NOMO-1 treated with dmso at 0.1 percent for 144 hours (cell line): ENCODE data around the gene CITED2.

ENCODE experiments used
- DNase-seq: peaks from one replicate; lab custom pipeline; 2025; ENCODE audit not compliant: unreplicated experiment; lab: John Stamatoyannopoulos, UW

CITED2 gene

DNA sequence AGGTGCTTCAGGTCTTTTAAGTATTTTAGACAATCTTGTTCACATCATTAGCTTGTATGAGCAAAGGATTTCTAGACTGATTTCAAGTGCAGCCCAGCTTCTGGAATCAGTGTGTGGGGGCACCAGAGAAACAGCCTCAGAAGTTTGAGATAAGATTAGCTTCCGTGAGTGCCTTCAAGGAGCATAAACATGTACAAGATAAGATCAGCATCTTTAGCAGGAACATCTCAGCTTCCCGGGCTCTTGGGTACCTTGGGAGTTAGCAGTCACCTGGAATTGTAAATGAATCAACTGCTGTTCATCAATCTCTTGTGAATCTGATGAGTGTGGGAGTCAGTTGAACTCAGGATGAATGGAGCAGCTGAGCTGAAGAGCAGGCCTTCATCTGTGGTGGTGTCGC is 12.0 kb upstream of the CITED2 start:
- DNase-seq = no peak

DNA sequence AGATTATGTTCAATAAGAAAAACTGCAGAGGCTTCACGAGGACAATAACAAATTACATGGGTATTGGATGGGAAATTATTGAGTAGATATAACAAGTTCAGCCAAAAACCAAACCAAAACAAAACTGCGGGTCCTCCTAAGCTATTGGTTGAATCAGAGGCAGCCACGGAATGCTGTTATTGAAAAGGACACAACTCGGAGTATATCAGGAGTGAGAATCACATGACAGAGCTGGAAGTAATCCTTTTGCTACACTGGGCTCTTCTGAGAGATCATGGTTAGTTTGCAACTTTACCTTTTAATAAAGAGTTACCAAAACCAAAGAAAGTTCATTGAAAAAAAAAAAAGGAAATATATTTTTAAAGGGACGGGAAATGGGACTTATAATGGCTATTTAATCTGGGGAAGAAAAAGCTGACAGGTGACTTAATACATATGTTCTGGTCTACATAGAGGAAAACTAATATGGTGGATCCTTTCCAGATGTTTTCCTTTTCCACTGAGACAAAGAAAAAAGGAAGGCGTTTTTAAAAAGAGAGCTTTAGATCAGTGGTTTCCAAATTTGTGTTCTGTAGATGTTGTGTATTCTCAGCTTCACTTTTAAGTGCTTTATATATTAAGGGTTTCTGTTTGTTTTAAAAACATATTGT is 6.9 kb upstream of the CITED2 start:
- no peak for DNase-seq

GRCh38 chr6:139380611-139381010 is 6.2 kb upstream of the CITED2 start:
- no peak for DNase-seq

- no peak for DNase-seq
Measured at GRCh38 chr6:139380168-139380567, 5.7 kb upstream of the CITED2 start.

GRCh38 chr6:139378882-139379341 is 4.5 kb upstream of the CITED2 start:
- peak; percentile 51 for DNase-seq

DNA sequence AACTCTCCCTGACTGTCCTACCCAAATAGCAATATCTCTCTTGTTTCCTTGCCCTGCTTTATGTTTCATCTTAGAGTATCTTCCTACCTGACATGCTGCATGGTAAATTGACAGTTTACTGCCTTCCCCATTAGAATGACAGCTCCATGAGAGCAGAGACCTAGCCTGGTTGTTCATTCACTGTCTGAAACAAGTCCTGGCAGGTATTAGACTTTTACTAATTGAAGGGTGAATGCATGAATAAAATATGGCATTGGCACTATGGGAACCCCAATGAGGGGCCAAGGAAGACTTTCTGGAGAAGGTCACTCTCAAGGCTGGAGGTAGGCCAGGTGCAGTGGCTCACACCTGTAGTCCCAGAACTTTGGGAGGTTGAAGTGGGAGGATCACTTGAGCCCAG is 3.8 kb upstream of the CITED2 start:
- no peak for DNase-seq

- DNase-seq = no peak
Measured at GRCh38 chr6:139376604-139377218, 2.3 kb upstream of the CITED2 start.

- DNase-seq = no peak
Measured at GRCh38 chr6:139376017-139376330, 1.5 kb upstream of the CITED2 start.

DNA sequence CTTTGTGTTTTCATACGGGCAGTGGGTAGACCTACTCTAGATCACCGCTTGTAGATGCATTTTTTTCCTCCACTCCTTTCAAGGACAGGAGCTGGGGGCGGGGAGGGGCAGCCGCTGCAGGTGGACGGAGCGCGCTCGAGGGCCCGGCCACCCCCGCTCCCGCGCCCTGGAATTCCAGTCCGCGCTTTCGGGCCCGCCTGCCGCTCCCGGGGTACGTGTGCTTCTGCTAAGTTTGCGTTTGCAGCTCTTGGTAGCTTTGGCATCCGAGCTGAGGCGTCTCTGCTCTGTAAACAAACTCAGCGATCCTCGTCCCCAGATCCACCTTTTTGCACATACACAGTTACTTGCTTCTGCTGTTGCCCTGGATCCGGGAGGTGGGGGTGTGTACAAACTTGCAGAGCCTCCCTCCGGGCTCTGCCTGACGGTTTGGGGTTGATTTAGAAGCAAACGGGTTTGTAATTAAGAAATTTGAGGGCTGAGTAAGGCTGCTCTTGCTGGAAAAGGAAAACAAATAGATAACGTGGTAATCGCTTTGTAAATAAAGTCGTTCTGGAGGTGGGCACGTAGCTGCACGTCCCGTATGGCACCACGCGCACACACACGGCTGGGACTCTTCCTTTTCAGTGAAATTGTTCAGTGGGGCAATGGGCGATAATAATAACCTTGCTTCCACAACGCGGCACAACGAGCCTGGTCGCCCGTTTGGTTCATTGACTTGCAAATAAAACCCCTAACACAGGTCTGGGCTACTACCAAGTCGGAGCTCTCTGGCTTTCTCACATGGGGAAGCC is 973 bp upstream of the CITED2 start:
- DNase-seq = peak; percentile 98

DNA sequence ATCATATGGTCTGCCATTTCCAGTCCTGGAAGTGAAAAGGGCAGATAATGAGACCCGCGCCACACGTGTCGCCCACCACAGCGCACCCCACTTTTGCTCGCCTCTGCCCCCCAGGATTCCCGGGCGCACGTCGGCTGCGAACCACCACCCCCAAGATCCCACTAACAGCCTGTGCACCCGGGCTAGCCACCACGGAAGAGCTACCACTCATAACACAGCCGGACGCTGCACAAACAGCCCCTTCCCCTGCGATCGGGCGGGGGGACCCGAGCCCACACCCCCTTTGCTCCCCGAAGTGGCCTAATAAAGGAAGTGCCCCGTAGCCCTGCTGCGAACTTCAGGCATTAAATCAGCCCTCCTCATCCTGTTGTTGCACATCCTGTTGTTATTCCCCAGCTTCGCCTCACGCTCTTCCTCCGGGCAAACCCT is 506 bp downstream of the CITED2 start:
- DNase-seq = peak; percentile 82

DNA sequence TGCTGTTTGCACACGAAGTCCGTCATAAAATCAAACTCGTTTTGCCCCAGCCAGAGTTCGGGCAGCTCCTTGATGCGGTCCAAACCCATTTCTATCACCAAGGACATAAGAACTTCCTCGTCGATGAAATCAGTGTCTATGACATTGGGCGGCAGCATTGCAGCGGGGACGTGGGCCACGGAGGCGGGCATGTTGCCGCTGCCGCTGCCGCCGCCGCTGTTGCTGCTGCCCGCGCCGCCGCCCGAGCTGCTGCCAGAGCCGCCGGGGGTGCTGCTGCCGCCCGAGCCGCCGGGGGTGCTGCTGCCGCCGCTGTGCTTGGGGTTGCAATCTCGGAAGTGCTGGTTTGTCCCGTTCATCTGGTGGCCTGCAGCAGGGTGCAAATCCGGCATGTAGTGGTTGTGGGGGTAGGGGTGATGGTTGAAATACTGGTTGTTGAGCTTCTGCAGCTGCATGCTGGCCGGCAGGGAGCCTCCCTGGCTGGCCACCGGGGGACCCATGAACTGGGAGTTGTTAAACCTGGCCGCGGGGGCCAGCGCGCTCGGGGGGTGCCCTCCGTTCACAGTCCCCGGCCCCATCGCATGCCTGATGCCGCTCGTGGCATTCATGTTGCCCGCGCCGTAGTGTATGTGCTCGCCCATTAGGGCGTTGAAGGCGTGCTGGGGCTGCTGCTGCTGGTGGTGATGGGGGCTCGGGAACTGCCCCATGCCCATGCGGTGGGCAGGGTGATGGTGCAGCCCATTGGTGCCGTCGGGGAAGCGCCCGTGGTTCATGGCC is 1.1 kb downstream of the CITED2 start:
- DNase-seq = peak; percentile 52

DNA sequence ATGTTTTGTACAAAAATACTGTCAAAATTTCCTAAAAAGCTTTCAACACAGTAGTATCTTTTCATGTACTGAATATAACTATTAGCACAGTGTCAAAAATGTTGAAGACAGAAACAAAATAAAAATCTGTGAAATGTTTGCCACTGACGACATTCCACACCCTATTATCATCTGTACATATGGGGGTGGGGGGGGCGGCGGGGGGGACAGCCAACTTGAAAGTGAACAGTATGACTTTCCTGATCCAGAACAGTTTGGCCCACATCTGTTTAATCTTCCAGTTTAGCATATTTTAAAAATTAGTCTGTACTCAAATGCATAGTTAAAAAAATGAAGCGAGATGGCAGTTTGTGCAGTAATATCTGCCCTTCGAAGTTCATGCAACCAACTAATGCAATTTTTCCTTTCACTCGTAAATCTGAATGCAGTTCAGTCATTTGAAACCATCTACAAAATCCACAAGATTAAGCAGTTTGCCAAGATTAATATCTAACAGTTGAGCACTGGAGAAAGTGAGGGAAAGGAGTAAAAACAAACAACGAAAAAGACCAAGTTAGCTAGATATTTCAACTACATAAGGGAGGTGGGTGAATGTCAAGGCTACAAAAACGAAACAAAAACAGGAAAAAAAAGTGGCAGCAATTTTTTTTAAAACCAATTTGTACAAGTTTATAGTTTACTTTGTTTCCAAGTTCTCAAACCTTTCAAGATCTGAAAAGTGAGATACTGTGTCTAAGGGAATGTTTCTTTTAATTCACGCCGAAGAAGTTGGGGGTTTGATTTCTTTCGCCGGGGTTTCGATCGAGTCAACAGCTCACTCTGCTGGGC is 1.9 kb downstream of the CITED2 start:
- DNase-seq = no peak

DNA sequence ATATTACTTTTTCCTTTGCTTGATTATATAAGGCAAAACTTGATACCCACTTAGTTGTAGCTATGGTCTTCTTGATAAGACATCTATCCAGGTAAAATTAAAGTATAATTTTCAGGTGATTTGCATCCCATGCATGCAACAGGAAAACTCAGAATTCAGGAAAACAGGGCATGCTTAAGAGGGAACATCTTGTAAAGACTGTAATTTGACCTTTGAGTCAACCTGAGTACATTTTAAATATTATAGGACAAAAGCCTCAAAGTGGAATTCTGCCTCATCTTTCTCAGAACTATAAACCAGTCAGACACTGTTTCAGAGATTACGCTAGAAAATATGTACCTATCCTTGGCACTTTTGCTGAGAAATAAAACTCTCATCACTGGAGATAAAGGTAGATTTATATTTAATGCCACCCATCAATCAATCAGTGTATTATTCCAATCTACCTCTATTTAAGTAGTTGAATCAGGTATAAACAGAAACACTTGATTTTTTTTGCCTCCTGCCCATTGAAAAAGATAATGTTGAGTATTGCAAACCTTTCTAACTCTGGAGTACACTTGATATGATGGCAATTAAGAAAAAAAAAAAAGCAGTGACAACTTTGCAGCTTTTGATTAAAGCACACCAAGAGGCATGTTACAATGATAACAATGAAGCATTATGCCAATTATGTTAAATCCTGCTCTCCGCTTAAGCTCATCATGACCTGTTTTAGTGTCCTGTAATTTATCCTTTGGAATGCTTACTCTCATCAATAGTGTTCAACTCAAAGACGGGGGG is 2.8 kb downstream of the CITED2 start:
- DNase-seq = no peak

- DNase-seq = no peak
Measured at GRCh38 chr6:139370999-139371345, 3.5 kb downstream of the CITED2 start.

GRCh38 chr6:139370283-139370998 is 4.0 kb downstream of the CITED2 start:
- DNase-seq = peak; percentile 36

GRCh38 chr6:139369568-139370282 is 4.7 kb downstream of the CITED2 start:
- peak; percentile 63 for DNase-seq

- DNase-seq = no peak
Measured at GRCh38 chr6:139369068-139369467, 5.4 kb downstream of the CITED2 start.

- DNase-seq = no peak
Measured at GRCh38 chr6:139368661-139369060, 5.8 kb downstream of the CITED2 start.
